Measurements from ENCODE around the gene CPSF3.

The CPSF3 gene

DNA sequence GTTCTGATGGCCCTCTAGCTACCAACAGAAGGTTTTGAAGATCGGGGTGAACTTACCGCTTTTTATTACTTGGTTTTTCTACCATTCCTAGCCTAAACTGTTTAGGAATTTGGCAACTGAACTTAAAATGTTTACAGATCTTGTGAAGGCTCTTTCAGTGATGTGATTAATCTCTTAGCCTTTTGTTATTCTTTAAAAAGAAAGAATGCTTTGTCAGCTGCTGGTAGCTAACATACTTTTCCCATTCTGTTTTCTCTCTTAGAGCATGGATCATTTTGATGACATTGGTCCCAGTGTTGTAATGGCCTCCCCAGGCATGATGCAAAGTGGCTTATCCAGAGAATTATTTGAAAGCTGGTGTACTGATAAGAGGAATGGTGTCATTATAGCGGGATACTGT lies 18.1 kb downstream of the CPSF3 start:
- Histone ChIP-seq H4K8ac (ENCODE audit: low read depth, low read length) (no peak overlapping the region), H3K36me3 (ENCODE audit: control insufficient read depth, insufficient read depth, low read length) (peaks cover 21% of the 10 kb centered on the region), H3K4me2 (ENCODE audit: low read length) (no peak overlapping the region), H2BK5ac (ENCODE audit: low read length) (no peak overlapping the region), H3K79me2 (ENCODE audit: control insufficient read depth, insufficient read depth, low read length) (no peaks in the 10 kb centered on the region), H3K18ac (ENCODE audit: low read length) (no peak overlapping the region), H3K4me3 (ENCODE audit: low read length) (no peak overlapping the region), H3K56ac (ENCODE audit: low read length) (no peak overlapping the region), H3K79me1 (ENCODE audit: low read length) (no peaks in the 10 kb centered on the region), H3K9ac (ENCODE audit: low read length) (no peak overlapping the region), H3K4ac (ENCODE audit: low read depth, low read length) (no peak overlapping the region), H4K5ac (ENCODE audit: low read length) (no peak overlapping the region), H3K27me3 (ENCODE audit: insufficient read depth, low read length, poor library complexity) (no peaks in the 10 kb centered on the region), H3K4me1 (ENCODE audit: control insufficient read depth, low read depth, low read length) (no peaks in the 10 kb centered on the region), H3K23ac (ENCODE audit: low read length) (no peak overlapping the region), H2AK5ac (ENCODE audit: low read length) (no peak overlapping the region), H3K27ac (ENCODE audit: low read depth, low read length) (no peak overlapping the region), H2BK120ac (ENCODE audit: low read depth, low read length) (no peak overlapping the region), H2BK15ac (replicated peaks; ENCODE audit: low read depth) (no peak overlapping the region)
- WGBS (ENCODE audit: extremely low coverage, insufficient coverage, low lambda C conversion rate): no CpG with 5 or more reads among the region's 3 CpGs
- DNase-seq: no peak

DNA sequence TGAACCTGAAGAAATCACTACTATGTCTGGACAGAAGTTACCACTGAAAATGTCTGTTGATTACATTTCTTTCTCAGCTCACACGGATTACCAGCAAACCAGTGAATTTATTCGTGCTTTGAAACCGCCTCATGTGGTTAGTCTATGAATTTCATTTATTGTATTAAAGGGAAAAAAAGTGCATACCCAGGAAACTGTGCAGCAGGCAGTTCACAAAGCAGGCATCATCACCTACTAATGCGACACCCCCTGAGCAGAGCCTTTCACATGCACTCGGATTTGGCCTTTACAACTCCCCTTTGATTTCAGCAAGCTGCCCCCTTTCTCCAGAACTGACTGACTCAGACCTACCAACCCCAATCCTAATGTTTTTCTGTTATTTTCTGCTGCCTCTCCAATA lies 20.1 kb downstream of the CPSF3 start:
- no peak overlapping the region for H3K9ac ChIP-seq (ENCODE audit: low read length)
- no peak overlapping the region for H3K27ac ChIP-seq (ENCODE audit: low read depth, low read length)
- no peak overlapping the region for H3K4me2 ChIP-seq (ENCODE audit: low read length)
- peaks cover 22% of the 10 kb centered on the region for H3K36me3 ChIP-seq (ENCODE audit: control insufficient read depth, insufficient read depth, low read length)
- no peak overlapping the region for H3K4me3 ChIP-seq (ENCODE audit: low read length)
- no peak overlapping the region for H4K5ac ChIP-seq (ENCODE audit: low read length)
- no CpG with 5 or more reads among the region's 5 CpGs for WGBS (ENCODE audit: extremely low coverage, insufficient coverage, low lambda C conversion rate)
- no peaks in the 10 kb centered on the region for H3K79me1 ChIP-seq (ENCODE audit: low read length)
- no peak overlapping the region for H4K8ac ChIP-seq (ENCODE audit: low read depth, low read length)
- DNase-seq: no peak
- H3K79me2 ChIP-seq (ENCODE audit: control insufficient read depth, insufficient read depth, low read length): no peaks in the 10 kb centered on the region
- no peaks in the 10 kb centered on the region for H3K4me1 ChIP-seq (ENCODE audit: control insufficient read depth, low read depth, low read length)
- no peak overlapping the region for H2AK5ac ChIP-seq (ENCODE audit: low read length)
- H2BK15ac ChIP-seq (replicated peaks; ENCODE audit: low read depth): no peak overlapping the region
- H3K18ac ChIP-seq (ENCODE audit: low read length): no peak overlapping the region
- H3K4ac ChIP-seq (ENCODE audit: low read depth, low read length): no peak overlapping the region
- H2BK120ac ChIP-seq (ENCODE audit: low read depth, low read length): no peak overlapping the region
- H3K56ac ChIP-seq (ENCODE audit: low read length): no peak overlapping the region
- H3K27me3 ChIP-seq (ENCODE audit: insufficient read depth, low read length, poor library complexity): no peaks in the 10 kb centered on the region
- no peak overlapping the region for H3K23ac ChIP-seq (ENCODE audit: low read length)
- no peak overlapping the region for H2BK5ac ChIP-seq (ENCODE audit: low read length)

DNA sequence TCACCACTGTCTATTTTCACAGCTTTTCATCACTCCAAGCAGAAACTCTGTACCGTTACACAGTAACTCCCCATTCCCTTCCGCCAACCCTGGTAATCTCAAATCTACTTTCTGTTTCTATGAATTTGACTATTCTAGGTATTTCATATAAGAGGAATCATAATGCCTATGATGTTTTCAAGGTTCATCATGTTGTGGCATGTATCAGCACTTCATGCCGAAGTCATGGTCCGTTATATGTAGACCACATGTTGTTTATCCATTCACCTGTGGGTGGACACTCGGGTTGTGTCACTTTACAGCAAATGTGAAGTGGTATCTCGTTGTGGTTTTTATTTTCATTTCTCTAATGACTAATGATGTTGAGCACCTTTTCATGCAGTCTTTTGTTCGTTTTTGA lies 21.6 kb downstream of the CPSF3 start:
- Histone ChIP-seq H2BK5ac (ENCODE audit: low read length) (no peak overlapping the region), H3K27ac (ENCODE audit: low read depth, low read length) (no peak overlapping the region), H3K27me3 (ENCODE audit: insufficient read depth, low read length, poor library complexity) (no peaks in the 10 kb centered on the region), H2BK120ac (ENCODE audit: low read depth, low read length) (no peak overlapping the region), H3K36me3 (ENCODE audit: control insufficient read depth, insufficient read depth, low read length) (peaks cover 20% of the 10 kb centered on the region), H3K9ac (ENCODE audit: low read length) (no peak overlapping the region), H3K79me2 (ENCODE audit: control insufficient read depth, insufficient read depth, low read length) (no peaks in the 10 kb centered on the region), H2BK15ac (replicated peaks; ENCODE audit: low read depth) (no peak overlapping the region), H3K4ac (ENCODE audit: low read depth, low read length) (no peak overlapping the region), H2AK5ac (ENCODE audit: low read length) (no peak overlapping the region), H3K56ac (ENCODE audit: low read length) (no peak overlapping the region), H3K18ac (ENCODE audit: low read length) (no peak overlapping the region), H3K23ac (ENCODE audit: low read length) (no peak overlapping the region), H3K4me3 (ENCODE audit: low read length) (no peak overlapping the region), H3K79me1 (ENCODE audit: low read length) (no peaks in the 10 kb centered on the region), H3K4me1 (ENCODE audit: control insufficient read depth, low read depth, low read length) (no peaks in the 10 kb centered on the region), H4K5ac (ENCODE audit: low read length) (no peak overlapping the region), H3K4me2 (ENCODE audit: low read length) (no peak overlapping the region), H4K8ac (ENCODE audit: low read depth, low read length) (no peak overlapping the region)
- no peak for DNase-seq
- WGBS (ENCODE audit: extremely low coverage, insufficient coverage, low lambda C conversion rate): no CpG with 5 or more reads among the region's 7 CpGs

DNA sequence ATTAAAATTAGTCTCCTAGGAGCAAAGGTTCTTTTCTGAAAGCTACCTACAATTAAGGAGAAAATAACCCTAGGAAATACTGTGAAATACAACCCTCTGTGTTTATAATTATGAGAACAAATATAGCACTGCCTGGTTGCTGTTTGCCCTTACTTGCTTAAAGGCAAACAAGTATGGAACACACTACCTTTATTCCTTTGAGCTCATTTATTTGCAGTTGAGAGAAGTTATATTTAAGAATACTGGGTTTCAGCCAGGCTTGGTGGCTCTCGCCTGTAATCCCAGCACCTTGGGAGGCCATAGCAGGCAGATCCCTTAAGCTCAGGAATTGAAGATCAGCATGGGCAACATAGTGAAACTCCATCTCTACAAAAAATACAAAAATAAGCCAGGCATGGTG lies 27.8 kb downstream of the CPSF3 start:
- Histone ChIP-seq H3K23ac (ENCODE audit: low read length) (no peak overlapping the region), H3K9ac (ENCODE audit: low read length) (no peak overlapping the region), H3K79me2 (ENCODE audit: control insufficient read depth, insufficient read depth, low read length) (no peaks in the 10 kb centered on the region), H3K4me2 (ENCODE audit: low read length) (no peak overlapping the region), H3K27me3 (ENCODE audit: insufficient read depth, low read length, poor library complexity) (no peaks in the 10 kb centered on the region), H3K18ac (ENCODE audit: low read length) (no peak overlapping the region), H3K56ac (ENCODE audit: low read length) (no peak overlapping the region), H3K4ac (ENCODE audit: low read depth, low read length) (no peak overlapping the region), H2BK5ac (ENCODE audit: low read length) (no peak overlapping the region), H3K4me3 (ENCODE audit: low read length) (no peak overlapping the region), H3K4me1 (ENCODE audit: control insufficient read depth, low read depth, low read length) (no peaks in the 10 kb centered on the region), H4K5ac (ENCODE audit: low read length) (no peak overlapping the region), H2BK15ac (replicated peaks; ENCODE audit: low read depth) (no peak overlapping the region), H2AK5ac (ENCODE audit: low read length) (no peak overlapping the region), H3K79me1 (ENCODE audit: low read length) (no peaks in the 10 kb centered on the region), H4K8ac (ENCODE audit: low read depth, low read length) (no peak overlapping the region), H2BK120ac (ENCODE audit: low read depth, low read length) (no peak overlapping the region), H3K36me3 (ENCODE audit: control insufficient read depth, insufficient read depth, low read length) (peaks cover 3% of the 10 kb centered on the region), H3K27ac (ENCODE audit: low read depth, low read length) (no peak overlapping the region)
- no CpG with 5 or more reads among the region's 1 CpG for WGBS (ENCODE audit: extremely low coverage, insufficient coverage, low lambda C conversion rate)
- DNase-seq: no peak

DNA sequence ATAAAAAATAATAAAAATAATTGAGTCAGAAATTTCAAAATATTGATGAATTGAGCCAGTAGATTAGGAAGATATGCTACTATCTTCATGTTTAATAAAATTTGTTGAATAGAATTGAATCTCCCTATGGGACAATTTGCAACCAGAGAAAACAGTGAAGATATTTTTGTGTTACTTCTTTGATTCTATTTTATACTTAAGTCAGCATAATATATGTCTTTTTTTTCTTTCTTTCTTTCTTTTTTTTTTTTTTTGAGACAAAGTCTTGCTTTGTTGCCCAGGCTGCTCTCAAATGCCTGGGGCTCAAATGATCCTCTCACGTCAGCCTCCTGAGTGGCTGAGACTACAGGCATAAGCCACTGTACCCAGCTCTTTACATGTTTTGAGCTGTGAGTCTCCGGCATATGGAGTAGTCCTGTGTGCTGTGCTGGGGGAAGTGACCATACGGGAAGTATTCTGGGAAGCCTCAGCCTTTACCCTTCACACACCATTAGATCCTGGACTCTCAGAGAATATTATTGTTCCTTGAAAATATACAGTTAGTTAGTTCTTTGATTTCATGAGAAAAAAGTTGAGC lies 37.1 kb downstream of the CPSF3 start:
- Histone ChIP-seq H4K8ac (ENCODE audit: low read depth, low read length) (no peak overlapping the region), H4K5ac (ENCODE audit: low read length) (no peak overlapping the region), H3K18ac (ENCODE audit: low read length) (no peak overlapping the region), H3K27me3 (ENCODE audit: insufficient read depth, low read length, poor library complexity) (no peaks in the 10 kb centered on the region), H3K9ac (ENCODE audit: low read length) (no peak overlapping the region), H3K4me3 (ENCODE audit: low read length) (no peak overlapping the region), H3K4me1 (ENCODE audit: control insufficient read depth, low read depth, low read length) (no peaks in the 10 kb centered on the region), H3K79me1 (ENCODE audit: low read length) (no peaks in the 10 kb centered on the region), H2BK15ac (replicated peaks; ENCODE audit: low read depth) (no peak overlapping the region), H2AK5ac (ENCODE audit: low read length) (no peak overlapping the region), H3K27ac (ENCODE audit: low read depth, low read length) (no peak overlapping the region), H3K36me3 (ENCODE audit: control insufficient read depth, insufficient read depth, low read length) (peaks cover 3% of the 10 kb centered on the region), H2BK5ac (ENCODE audit: low read length) (no peak overlapping the region), H2BK120ac (ENCODE audit: low read depth, low read length) (no peak overlapping the region), H3K79me2 (ENCODE audit: control insufficient read depth, insufficient read depth, low read length) (no peaks in the 10 kb centered on the region), H3K4ac (ENCODE audit: low read depth, low read length) (no peak overlapping the region), H3K23ac (ENCODE audit: low read length) (no peak overlapping the region), H3K56ac (ENCODE audit: low read length) (no peak overlapping the region), H3K4me2 (ENCODE audit: low read length) (no peak overlapping the region)
- no peak for DNase-seq
- no CpG with 5 or more reads among the region's 3 CpGs for WGBS (ENCODE audit: extremely low coverage, insufficient coverage, low lambda C conversion rate)

DNA sequence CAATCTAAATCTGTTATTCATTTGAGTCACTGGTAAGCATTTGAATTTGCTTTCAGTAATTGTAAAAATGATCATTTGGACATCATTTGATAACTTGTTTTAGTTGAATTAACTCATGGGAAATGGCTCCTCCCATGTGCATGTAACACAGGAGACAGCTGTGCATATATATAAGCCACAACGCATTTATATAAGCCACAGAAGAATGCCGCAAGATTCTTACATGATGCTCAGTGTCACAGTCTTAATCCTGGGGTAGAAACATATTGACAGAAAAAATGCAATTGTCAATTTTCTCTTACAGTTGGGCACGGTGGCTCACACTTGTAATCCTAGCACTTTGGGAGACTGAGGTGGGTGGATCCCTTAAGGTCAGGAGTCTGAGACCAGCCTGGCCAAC lies 37.6 kb downstream of the CPSF3 start:
- no peak for DNase-seq
- Histone ChIP-seq H4K8ac (ENCODE audit: low read depth, low read length) (no peak overlapping the region), H3K4me1 (ENCODE audit: control insufficient read depth, low read depth, low read length) (no peaks in the 10 kb centered on the region), H3K56ac (ENCODE audit: low read length) (no peak overlapping the region), H3K36me3 (ENCODE audit: control insufficient read depth, insufficient read depth, low read length) (peaks cover 3% of the 10 kb centered on the region), H3K9ac (ENCODE audit: low read length) (no peak overlapping the region), H3K18ac (ENCODE audit: low read length) (no peak overlapping the region), H3K23ac (ENCODE audit: low read length) (no peak overlapping the region), H3K27ac (ENCODE audit: low read depth, low read length) (no peak overlapping the region), H3K4me3 (ENCODE audit: low read length) (no peak overlapping the region), H3K79me2 (ENCODE audit: control insufficient read depth, insufficient read depth, low read length) (no peaks in the 10 kb centered on the region), H2BK5ac (ENCODE audit: low read length) (no peak overlapping the region), H2BK120ac (ENCODE audit: low read depth, low read length) (no peak overlapping the region), H2AK5ac (ENCODE audit: low read length) (no peak overlapping the region), H2BK15ac (replicated peaks; ENCODE audit: low read depth) (no peak overlapping the region), H3K27me3 (ENCODE audit: insufficient read depth, low read length, poor library complexity) (no peaks in the 10 kb centered on the region), H4K5ac (ENCODE audit: low read length) (no peak overlapping the region), H3K4ac (ENCODE audit: low read depth, low read length) (no peak overlapping the region), H3K79me1 (ENCODE audit: low read length) (no peaks in the 10 kb centered on the region), H3K4me2 (ENCODE audit: low read length) (no peak overlapping the region)
- no CpG with 5 or more reads among the region's 3 CpGs for WGBS (ENCODE audit: extremely low coverage, insufficient coverage, low lambda C conversion rate)
